HG02973 (cell line): ENCODE measurements around the gene TUT1.
A peak's percentile ranks its signal among the peaks of the same experiment; 100 is the strongest.
"Not testable (repeated sequence)": the region's sequence is repeated elsewhere in the genome, so short reads cannot be mapped to it uniquely, and the experiment has no call there.

Experiments used
- ATAC-seq: cut with Tn5 transposase; IDR thresholded peaks from one replicate; pipeline ENCODE4 v1.9.1; 2021; ENCODE audit warnings: moderate library complexity; ENCODE audit not compliant: unreplicated experiment

TUT1 gene, protein sequence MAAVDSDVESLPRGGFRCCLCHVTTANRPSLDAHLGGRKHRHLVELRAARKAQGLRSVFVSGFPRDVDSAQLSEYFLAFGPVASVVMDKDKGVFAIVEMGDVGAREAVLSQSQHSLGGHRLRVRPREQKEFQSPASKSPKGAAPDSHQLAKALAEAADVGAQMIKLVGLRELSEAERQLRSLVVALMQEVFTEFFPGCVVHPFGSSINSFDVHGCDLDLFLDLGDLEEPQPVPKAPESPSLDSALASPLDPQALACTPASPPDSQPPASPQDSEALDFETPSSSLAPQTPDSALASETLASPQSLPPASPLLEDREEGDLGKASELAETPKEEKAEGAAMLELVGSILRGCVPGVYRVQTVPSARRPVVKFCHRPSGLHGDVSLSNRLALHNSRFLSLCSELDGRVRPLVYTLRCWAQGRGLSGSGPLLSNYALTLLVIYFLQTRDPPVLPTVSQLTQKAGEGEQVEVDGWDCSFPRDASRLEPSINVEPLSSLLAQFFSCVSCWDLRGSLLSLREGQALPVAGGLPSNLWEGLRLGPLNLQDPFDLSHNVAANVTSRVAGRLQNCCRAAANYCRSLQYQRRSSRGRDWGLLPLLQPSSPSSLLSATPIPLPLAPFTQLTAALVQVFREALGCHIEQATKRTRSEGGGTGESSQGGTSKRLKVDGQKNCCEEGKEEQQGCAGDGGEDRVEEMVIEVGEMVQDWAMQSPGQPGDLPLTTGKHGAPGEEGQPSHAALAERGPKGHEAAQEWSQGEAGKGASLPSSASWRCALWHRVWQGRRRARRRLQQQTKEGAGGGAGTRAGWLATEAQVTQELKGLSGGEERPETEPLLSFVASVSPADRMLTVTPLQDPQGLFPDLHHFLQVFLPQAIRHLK

DNA sequence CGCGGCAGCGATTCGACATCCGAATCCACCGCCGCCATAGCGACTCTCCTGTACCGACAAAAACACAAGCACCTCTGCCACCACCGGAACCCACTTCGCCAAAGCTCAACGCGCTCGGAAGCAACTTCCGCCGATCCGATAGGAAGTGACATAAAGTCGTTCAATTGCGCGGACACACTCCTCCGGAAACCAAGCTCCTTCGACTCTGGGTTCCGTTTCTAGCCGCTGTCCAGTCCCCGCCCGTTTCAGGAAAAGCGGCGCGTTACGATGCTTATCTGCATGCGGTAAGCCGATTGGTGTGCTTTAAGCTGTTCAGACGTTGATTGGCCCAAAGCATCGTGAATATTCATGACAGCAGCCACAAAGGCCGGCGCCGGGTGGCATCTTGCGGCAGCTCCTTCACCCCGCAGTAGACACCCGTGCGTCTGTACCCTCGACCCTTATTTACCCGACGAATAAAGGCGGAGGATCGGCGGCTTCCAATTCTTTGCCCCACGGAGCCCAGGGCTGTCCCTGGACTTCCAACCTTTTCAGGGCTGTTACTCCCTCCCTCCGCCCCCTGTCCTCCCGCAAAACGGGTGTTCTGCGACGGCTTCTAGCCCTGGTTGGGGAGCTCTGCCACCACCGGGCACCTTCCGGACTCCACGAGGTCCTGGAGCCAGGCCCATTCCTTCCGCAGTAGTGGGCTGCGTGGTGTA lies at the start of gene TUT1:
TSS of gene TUT1 (minus strand) at position 76 of the 698 bp plus-strand sequence. CDS start at position 38, 38 bp downstream.
- peak; percentile 73 for ATAC-seq

GRCh38 chr11:62632492-62632891 lies 41.2 kb upstream of the TUT1 start:
- ATAC-seq: no peak

DNA sequence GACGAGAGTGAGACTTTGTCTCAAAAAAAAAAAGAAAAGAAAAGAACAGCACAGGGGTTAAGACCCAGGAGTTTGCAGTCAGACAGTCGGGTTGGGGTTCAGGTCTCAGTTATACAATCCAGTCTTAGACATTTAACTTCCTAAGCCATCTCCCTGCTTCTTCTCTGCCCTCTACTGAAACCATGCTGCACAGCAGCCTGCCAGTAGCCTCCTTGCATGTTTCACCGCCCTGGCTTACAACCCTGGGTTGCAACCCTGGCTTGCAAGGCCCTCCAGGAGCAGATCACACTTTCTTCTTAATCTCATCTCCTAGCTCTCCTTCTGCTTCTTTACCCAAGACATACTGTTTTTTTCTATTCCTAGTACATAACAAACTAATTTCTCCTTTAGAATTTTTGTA lies 36.4 kb upstream of the TUT1 start:
- ATAC-seq: no peak

- no peak for ATAC-seq
Measured at GRCh38 chr11:62622476-62623089, 31.3 kb upstream of the TUT1 start.

GRCh38 chr11:62621567-62622470 lies 30.5 kb upstream of the TUT1 start, which contains the start of gene B3GAT3:
TSS of gene B3GAT3 (minus strand) at chr11:62621986. CDS start at chr11:62621947, 39 bp downstream.
- ATAC-seq: peak; percentile 88

DNA sequence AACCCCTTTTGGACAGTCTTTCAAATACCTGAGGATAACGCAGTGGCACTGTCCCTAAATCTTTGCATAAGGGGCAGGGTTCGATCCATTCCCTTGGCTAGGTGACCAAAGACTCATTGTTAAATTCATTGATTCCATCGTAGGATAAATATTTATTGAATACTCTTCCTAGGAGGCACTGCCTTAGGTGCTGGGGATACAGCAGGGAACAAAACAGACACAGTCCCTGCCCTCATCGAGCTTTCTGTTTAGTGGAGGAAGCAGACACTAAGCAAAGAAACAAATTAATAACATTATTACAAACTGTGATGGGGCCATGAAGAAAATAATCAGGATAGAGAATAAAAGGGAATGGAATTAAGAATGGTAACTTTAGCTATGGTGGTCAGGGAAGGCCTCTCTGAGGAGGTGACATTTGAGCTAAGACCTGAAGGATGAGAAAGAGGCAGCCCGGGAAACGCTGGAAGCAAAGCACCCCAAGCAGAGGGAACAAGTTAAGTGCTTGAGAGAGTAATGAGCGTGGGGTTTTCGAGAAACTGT lies 29.8 kb upstream of the TUT1 start:
- no peak for ATAC-seq

DNA sequence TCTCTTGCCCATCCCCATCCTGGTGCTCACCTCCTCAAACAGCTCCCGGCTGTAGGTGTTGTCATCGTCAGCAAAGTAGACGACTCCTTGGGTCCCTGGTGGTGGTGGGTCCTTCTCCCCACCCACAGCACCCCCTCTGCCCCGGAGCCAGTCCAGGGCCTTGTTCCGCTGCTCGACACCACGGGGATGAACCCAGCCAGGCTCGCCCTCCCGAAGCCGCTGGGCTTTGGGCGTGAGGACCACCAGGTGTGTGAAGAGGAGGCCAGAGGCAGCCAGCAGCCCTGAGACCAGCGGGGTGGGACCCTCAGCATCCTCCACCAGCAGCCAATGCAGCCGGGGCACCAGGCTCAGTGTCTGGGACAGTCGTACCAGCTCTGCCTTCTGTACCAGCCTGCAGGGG lies 25.6 kb upstream of the TUT1 start:
- not testable (repeated sequence) for ATAC-seq

DNA sequence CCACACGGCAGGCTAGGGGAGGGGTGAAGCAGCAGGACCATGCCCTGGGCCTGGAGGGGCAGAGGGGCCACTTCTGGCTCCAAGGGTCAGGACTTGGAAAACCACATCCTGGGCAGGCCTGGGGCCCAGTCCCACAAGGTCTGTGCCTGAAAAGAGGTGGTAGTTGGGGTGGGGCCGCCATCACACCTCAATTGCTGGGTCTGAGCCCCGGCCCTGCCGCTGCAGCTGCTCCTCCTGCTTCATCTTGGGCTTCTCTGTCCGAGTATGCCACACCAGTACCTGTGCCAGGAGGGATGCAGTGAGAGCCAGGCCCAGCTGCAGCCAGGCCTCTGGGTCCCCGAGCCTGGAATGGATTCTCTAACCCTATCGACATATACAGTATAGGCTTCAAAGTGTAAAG lies 24.2 kb upstream of the TUT1 start:
- ATAC-seq: no peak

- ATAC-seq: no peak
Measured at GRCh38 chr11:62614275-62614674, 23.0 kb upstream of the TUT1 start.

DNA sequence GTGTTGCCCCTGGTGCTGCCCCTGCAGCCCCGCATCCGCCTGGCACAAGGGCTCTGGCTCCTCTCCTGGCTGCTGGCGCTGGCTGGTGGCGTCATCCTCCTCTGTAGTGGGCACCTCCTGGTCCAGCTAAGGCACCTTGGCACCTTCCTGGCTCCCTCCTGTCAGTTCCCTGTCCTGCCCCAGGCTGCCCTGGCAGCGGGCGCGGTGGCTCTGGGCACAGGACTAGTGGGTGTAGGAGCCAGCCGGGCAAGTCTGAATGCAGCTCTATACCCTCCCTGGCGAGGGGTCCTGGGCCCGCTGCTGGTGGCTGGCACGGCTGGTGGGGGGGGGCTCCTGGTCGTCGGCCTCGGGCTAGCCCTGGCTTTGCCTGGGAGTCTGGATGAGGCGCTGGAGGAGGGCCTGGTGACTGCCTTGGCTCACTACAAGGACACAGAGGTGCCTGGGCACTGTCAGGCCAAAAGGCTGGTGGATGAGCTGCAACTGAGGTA lies 22.0 kb upstream of the TUT1 start:
- ATAC-seq: no peak

- peak; percentile 57 for ATAC-seq
Measured at GRCh38 chr11:62612366-62613290, 21.3 kb upstream of the TUT1 start, which contains the start of the genes EML3 and ROM1. TSS of gene EML3 (minus strand) at chr11:62612775. CDS start at chr11:62612457, 318 bp downstream. TSS of gene ROM1 (plus strand) at chr11:62613257. CDS start at chr11:62613282, 25 bp downstream.

DNA sequence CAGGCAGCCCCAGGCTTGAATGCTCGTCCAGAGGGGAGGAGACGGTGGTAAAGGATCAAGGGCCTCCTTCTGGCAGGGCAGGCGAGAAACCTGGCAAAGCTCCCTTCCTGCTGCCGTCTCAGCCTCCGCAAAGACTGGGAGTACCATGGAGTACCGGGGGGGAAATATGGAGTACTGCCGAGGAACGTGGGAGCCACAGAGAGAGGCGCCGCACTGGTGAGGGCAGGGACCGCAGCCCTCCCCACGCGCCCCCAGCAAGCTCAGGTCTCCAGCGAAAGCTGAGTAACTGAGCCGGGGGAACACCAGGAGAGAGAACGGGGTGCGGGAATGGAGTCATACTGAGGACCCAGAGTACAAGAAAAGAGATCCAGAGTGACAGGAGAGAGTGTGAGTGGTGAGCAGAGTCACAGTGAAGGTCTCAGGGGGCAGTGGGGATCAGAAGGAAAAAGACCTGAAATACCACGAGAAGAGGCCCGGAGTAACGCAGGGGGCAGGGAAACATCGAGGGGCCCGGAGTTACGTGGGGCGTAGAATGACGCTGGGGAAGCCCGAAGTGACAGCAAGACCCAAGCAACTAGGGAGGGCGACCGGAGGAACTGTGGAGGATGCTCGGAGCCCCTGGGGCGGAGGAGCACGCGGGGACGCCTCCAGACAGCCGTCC lies 20.5 kb upstream of the TUT1 start:
- peak; percentile 19 for ATAC-seq

DNA sequence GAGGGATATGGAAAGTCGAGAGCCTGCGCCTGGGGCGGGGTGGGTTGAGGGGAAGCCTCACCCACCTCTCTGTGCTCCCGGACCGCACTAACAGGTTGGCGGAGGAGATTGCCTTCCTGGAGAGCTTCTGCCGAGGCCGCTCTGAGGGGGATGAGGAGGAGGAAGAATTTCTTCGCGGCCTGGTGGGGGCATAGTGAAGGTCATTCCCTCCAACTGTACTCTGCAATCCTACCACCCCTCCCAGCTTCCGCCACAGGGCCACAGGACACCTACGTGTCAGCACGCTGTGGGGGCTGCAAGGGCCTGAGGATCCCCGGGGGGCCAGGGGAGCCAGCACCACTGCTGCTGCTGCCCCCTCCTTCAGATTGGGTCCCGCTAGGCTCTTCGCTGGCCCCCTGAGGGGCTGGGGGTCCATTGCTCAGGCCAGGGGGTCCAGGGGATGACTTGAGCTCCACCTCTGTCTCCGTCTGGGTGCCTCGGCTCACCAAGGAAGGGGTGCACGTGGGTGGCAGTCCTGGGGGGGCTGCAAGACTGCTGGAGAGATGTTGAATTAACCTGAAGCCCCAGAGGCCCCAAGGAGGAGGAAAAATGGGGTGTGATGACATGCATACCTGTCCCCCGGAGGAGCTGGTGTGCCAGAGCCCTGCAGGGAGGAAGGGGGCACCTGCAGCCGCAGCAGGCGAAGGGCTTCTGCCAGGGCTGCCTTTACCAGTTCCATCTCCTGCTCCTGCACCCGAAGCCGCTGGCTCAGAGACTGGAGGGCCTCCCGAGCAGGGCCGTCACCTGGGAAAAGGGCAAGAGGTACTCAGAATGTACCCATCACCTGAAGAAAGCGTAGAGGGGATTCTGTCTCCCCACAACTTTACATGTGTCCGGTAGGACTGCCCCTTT lies 19.7 kb upstream of the TUT1 start:
- ATAC-seq: no peak

DNA sequence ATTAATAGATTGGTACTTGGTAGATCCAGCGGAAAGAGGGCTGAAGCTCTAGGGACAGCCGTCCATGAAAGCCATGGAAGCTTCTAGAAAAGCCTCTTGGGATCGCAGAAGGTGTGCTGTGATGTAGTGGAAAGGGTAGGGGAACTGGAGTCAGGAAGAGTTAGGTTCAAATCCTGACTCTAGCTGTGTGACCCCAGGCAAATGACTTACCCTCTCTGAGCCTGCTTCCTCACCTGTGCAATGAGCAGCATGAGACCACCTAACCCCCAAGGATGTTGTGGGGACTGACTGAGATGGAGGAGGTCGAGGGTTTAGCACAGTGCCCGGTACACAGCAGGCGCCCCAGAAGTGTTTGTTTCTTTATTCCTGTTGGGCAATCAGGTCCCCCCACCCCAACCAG lies 19.1 kb upstream of the TUT1 start:
- ATAC-seq: no peak

DNA sequence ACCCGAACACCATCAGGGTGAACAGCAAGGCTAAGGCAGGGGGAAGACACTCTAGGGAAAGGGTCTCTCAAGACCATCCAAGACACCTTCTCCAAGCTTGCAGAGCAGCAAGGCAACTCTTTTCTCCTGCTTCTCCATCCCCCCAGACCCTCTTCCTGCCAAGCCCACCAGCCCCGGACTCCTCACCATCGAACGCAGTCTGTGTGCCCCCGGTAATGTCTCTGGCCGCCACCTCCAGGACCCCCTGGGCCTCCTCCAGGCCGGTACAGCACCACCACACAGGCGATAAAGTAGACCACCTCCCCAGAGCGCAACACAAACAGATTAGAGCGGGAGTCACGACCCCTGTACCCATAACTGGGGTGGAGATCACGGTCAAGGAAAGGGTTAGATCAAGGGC lies 17.5 kb upstream of the TUT1 start:
- ATAC-seq: no peak

GRCh38 chr11:62607714-62608113 lies 16.4 kb upstream of the TUT1 start:
- no peak for ATAC-seq

GRCh38 chr11:62605902-62606301 lies 14.6 kb upstream of the TUT1 start:
- ATAC-seq: no peak
